ENCODE measurements around the gene NRG2.

The NRG2 gene

GRCh38 chr5:139804800-139805397 lies 238.2 kb downstream of the NRG2 start:
- no peak for DNase-seq (ENCODE audit: low read depth)
- no peak for TF ChIP-seq CTCF (IDR thresholded peaks at IDR 0.05; ENCODE audit: insufficient read depth, low read depth, low read length, missing control alignments)
- no peak overlapping the region for H3K4me3 ChIP-seq (ENCODE audit: low read depth, low read length)

GRCh38 chr5:139803978-139804377 lies 239.1 kb downstream of the NRG2 start:
- TF ChIP-seq CTCF (IDR thresholded peaks at IDR 0.05; ENCODE audit: insufficient read depth, low read depth, low read length, missing control alignments): no peak
- DNase-seq (ENCODE audit: low read depth): no peak
- no peak overlapping the region for H3K4me3 ChIP-seq (ENCODE audit: low read depth, low read length)

- no peak for TF ChIP-seq CTCF (IDR thresholded peaks at IDR 0.05; ENCODE audit: insufficient read depth, low read depth, low read length, missing control alignments)
- no peak for DNase-seq (ENCODE audit: low read depth)
- no peak overlapping the region for H3K4me3 ChIP-seq (ENCODE audit: low read depth, low read length)
Measured at GRCh38 chr5:139799359-139799758, 243.7 kb downstream of the NRG2 start.

- no peak overlapping the region for H3K4me3 ChIP-seq (ENCODE audit: low read depth, low read length)
- DNase-seq (ENCODE audit: low read depth): no peak
- TF ChIP-seq CTCF (IDR thresholded peaks at IDR 0.05; ENCODE audit: insufficient read depth, low read depth, low read length, missing control alignments): no peak
Measured at GRCh38 chr5:139798883-139799282, 244.2 kb downstream of the NRG2 start.

- H3K4me3 ChIP-seq (ENCODE audit: low read depth, low read length): no peak overlapping the region
- no peak for DNase-seq (ENCODE audit: low read depth)
- no peak for TF ChIP-seq CTCF (IDR thresholded peaks at IDR 0.05; ENCODE audit: insufficient read depth, low read depth, low read length, missing control alignments)
Measured at GRCh38 chr5:139797856-139798510, 245.1 kb downstream of the NRG2 start.

GRCh38 chr5:139797335-139797734 lies 245.8 kb downstream of the NRG2 start:
- TF ChIP-seq CTCF (IDR thresholded peaks at IDR 0.05; ENCODE audit: insufficient read depth, low read depth, low read length, missing control alignments): no peak
- no peak for DNase-seq (ENCODE audit: low read depth)
- no peak overlapping the region for H3K4me3 ChIP-seq (ENCODE audit: low read depth, low read length)

Measured in GM12865 (cell line).